Measurements from ENCODE around the gene RHOBTB1.
"Not testable (repeated sequence)": the region's sequence is repeated elsewhere in the genome, so short reads cannot be mapped to it uniquely, and the experiment has no call there.

Gene RHOBTB1

DNA sequence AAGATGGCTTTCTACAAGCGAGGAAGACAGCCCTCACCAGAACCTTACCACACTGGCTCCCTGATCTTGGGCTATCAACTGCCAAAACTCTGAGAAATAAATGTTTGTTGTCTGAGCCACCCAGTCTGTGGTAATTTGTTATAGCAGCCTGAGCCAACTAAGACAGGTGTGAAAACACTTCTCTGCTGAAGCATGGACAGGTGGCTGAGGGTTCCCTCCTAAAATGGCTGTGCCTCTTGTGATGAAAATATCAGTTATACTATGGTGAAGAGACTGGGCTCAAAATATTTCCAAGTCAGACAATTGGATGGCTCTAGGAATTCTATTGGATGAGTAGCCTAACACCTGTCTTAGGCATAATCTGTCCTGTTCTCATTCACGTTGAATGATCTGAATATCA lies 87.6 kb downstream of the RHOBTB1 start:
- DNase-seq, result no peak

DNA sequence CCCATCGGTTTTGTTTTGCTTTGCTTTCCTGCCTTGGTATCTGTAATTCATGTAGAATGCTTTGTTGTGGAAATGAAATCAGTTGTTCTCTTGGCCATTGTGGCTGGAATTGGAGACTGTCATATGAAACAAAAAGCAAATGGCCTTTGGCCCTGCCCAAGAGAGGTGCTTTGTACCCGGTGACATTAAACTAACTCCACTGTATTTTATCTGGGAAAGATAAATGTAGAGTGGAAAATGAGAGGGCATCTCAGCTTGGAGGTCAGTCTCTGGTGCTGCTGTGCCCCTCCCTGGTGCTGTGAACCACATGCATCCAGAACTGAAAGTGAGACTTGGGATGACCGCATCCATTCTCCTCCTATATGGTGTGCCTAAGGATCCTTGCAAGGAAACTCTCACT lies 90.3 kb downstream of the RHOBTB1 start:
- no peak for DNase-seq

DNA sequence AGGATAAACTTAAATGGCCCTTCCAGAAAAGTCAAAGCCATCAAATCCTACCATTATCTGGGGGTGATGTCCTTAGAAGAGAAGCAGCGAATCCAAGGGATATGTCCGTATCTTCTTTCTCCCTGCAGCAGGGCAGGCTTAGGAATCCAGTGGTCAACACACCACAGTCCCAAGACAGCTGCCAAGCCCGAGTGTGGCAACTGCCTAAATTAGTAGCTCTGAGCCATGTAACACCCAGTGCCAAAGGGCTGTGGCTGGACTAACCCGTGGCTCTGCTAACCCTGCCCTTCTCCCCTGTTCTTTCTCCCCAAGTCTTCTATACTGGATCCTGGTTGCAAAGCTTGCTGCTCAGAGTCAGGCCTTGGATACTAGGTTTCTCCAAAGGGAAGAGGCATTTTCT lies 90.9 kb downstream of the RHOBTB1 start:
- DNase-seq, result no peak

DNA sequence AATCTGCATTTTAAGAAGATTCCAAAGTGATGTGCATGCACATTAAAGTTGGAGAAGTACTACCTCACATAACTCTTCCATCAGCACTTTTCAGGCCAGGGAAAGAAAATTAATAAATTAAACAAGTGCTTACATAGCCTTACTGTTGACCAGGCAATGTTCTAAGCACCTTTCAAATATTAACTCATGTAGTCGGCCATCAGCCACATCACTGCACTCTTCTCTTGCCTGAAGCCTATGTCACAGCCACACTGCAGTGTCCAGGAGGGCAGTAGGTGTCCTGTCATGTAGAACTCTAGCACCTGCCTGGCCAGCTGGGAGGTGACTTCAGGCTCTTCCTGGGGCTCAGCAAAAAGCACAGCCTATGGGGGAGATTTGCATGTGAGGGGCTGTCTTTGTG lies 94.2 kb downstream of the RHOBTB1 start:
- no peak for DNase-seq

DNA sequence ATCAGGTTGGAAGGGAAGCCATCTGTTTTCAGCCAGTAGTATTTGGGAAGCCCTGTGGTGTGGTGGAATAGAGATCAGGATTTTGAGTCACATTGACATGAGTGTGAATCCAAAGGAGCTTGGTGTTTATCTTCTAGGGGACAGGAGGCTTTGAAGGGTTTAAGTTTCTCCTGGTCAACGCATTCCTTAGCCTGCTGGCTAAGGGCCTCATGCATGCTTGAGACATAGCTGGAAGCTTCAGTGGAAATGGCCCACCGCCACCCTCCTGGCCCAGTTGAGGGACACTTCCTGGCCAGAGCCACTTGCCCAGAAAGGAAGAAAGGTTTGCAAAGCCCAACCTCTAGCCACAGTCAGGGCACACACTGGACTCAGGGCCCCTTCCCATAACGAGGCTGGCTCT lies 94.8 kb downstream of the RHOBTB1 start:
- no peak for DNase-seq

DNA sequence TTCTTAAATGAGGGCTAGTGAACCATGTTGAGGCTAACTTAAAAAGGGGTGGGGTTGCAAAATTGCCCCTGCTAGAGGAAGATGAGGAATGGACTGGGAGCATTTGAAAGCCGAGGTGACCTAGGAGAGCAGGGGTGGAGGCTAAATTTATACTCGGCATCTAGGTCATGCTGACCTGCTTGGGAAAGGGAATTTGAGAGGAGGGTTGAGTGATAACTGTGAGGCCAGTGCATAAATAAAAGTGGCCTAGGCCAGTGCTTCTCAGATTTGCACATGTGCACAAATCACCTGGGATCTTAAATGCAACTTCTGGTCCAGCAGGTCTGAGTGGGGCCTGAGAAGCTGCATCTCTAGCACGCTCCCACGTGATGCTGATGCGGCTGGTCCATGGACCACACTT lies 95.3 kb downstream of the RHOBTB1 start:
- DNase-seq, result no peak

DNA sequence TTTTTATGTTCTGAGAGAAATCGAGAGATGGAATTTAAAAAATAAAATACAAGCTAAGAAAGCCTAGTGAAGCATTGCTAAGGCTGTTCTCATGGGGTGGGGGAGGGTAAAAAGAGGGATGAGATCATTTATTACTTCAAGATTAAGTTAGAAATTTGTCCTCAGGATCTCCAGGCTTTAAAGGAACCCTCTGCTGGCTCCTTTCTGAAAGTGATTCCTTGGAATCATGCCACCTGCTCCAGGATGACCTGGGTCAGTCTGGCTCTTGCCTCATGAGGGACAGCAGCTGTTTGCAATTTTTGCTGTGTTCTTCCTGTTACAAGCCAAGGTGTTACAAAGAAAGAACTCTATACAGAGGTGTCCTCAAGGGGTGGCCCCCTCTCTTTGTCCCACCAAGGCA lies 95.9 kb downstream of the RHOBTB1 start:
- no peak for DNase-seq

DNA sequence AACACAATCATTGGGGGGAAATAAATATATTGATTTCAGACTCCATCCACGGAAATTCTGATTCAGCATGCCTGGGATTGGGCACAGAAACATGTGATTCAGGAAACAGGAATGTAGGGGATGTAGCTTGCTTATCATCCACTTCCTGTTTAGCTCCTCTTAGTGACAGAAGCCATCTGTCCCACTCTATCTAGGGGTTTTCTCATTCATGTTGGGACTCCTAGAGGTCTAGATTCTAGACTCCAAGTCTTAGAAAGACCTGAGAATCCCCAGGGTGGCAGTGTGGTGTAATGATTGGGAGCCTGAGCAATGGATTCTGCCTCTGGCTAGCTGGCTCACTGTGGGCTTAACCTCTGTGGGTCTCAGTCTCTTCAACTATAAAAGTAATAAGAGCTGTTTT lies 97.8 kb downstream of the RHOBTB1 start:
- DNase-seq, result no peak

DNA sequence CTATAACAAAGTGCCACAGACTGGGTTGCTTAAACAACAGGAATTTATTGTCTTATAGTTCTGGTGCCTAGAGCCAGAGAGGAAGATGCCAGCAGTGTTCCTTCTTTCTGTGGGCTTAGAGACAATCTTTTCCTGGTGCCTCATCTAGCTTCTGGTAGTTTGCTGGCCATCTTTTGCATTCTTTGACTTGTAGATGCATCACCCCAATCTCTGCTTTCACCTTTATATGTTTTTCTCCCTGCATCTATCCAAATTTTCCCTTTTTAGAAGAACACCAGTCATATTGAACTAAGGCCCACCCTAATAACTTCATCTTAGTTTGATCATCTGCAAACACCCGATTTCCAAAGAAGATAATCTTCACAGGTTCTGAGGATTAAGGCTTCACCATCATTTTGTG lies 98.9 kb downstream of the RHOBTB1 start:
- DNase-seq, result no peak

DNA sequence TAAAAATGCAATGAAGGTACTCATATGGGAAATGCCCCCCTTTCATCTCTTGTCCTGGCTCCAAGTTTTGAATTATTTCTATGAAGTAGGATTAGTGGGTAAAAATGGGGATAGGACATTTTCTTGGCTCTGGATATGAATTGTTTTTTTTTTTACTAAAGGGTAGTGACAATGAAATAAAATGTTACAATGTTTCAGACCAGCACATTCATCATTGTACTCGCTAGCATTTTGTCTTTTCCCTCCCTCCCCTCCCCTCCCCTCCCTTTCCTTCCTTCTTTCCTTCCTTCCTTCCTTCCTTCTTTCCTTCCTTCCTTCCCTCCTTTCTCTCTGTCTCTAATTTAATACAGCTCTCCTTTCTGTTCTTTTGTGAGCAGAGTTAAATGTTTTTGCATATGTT lies 101.3 kb downstream of the RHOBTB1 start:
- DNase-seq, result no peak

DNA sequence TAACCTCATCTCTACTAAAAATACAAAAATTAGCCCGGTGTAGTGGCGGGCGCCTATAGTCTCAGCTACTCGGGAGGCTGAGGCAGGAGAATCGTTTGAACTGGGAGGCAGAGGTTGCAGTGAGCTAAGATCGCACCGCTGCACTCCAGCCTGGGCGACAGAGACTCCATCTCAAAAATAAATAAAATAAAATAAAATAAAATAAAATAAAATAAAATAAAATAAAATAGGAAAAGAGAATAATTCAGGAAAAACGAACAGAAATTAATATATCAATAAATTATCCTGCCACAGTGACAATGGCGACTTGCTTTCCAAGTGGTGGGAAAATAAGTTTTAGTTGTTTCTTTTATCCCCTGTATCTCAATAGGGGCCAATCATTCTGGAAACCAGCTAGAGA lies 102.8 kb downstream of the RHOBTB1 start:
- DNase-seq, result not testable (repeated sequence)

DNA sequence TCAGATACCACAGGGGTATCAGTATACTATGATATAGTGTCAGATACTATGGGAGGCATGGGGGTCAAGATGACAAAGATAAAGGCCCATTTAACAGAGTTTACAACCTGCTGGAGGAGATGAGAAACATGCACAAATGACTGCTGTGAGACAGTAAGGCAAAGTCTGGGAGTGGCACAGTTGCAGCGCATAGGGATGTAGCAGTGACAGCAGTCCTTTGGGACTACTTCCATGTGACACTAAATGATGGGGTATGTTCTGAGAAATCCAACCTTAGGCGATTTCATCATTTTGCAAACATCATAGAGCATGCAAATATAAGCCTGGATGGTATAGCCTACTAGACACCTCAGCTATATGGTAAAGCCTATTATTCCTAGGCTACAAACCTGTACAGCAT lies 108.9 kb downstream of the RHOBTB1 start:
- no peak for DNase-seq

DNA sequence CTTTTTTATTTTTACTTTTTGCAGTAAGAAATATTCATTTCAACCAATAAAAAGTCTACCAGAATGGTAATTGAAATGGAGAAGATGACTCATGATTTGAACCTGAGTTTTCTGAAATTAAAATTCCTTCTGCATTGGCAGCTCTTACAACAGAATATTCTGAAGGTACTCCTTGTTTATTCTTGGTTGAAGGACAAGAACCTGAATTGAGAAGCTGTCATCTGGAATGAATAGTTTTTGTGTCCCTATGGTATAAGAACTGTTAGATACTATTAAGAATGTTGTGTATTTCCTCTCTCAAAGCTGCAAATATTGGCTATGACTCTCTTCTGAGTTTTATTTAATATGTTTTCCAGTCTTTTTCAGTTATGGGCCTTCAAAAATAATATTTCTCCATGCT lies 109.6 kb downstream of the RHOBTB1 start:
- no peak for DNase-seq

DNA sequence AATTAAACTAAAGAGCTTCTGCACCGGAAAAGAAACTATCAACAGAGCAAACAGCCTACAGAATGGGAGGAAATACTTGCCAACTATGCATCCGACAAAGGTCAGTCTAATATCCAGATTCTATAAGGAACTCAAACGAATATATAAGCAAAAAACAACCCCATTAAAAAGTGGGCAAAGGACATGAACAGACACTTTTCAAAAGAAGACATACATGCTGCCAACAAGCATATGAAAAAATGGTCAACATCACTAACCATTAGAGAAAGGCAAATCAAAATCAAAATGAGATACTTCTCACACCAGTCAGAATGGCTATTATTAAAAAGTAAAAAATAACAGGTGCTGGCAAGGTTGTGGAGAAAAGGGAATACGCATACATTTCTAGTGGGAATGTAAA lies 111.8 kb downstream of the RHOBTB1 start:
- DNase-seq, result not testable (repeated sequence)

DNA sequence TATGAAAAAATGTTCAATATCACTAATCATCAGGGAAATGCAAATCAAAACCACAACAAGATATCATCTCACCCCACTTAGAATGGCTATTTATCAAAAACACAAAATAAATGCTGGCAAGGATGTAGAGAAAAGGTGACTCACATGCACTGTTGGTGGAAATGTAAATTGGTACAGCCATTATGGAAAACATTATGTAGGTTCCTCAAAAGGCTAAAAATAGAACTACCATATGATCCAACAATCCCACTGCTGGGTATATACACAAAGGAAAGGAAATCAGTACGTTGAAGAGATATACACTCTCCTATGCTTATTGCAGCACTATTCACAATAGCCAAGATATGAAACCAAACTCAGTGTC lies 115.5 kb downstream of the RHOBTB1 start:
- no peak for DNase-seq

DNA sequence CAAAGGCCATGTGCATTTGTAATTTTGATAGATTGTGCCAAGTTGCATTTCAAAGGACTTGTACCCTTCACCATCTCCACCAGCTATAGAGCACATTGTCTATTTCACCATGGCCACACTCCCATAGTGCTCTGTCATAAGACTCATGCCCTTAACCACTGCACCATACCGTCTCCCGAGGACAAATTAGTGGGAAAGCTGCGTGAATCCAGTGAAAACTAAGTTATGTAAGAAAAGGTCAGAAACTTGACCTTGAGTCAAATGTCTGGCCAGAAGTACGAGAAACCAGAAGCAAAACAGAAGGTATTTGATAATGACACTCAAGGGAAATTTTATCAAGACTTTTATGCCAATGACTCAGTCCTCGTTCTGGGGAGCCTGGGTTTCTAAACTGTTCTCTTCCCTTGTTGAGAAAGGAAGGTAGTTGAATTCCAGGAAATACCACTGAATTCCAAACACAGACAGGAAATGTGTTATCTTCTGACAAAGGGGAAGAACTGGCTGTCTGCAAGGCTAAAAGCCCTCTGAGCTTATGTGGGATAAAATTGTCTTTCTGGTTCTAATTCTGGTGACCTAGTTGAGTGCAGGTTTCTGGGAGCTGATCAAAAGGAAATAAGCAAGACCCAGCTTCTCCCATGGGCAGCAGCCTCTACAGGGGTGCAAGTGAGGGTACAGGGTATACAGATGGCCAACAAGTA lies 116.0 kb downstream of the RHOBTB1 start:
- DNase-seq, result no peak

DNA sequence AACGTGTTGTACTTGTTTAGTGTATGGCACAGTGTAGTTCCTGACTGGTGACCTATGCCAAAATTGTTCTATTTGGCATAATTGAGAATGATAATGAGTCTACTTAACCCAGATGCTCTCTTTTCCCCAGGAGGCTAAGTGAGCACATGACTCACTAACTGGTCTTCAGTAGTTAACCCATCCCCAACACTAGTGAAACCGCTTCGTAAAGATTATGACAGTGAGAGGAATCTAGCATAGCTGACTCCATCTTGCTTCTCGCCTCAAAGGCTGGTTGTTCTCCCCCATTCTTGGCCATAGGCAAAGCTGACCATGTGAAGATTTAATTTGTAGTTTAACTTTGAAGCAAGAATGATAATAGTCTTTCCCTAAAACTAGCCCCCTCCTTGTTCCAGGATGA lies 118.5 kb downstream of the RHOBTB1 start:
- DNase-seq, result no peak

DNA sequence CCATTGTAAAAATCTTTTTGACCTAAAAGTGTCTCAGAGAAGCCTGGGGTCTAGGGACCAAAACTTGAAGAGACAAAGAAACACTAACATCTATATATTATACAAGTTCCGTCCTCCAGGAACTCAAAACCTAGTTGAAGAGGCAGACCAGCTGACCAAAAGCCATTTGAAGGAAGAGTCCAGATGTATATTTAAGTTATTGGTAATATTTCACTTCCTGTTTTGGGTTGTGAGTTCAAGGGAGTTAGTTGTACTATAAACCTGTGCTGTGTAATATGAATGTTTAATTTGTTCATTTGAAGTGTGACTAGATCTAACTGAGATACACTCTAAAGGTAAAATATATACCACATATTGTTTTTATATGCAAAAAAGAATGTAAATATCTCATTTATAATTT lies 120.7 kb downstream of the RHOBTB1 start:
- DNase-seq, result no peak

DNA sequence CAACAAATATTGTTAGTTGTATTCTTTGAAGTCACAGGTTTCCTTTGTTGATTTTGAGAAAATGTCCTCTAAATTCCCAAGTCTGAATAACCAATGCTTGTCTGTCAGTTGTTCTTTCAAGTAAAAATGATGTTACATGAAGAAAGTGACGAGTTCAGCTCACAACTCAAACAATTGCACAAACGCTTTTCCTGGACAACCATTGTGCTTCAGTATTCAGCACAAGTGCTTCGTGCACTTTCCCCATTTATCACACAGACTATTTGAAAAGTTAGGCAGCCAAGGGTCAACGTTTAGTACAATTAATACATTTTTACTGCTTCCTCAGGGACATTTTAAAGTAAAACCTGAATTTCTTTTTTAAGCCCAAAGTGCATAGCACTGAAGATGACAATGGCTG lies 121.2 kb downstream of the RHOBTB1 start:
- no peak for DNase-seq

DNA sequence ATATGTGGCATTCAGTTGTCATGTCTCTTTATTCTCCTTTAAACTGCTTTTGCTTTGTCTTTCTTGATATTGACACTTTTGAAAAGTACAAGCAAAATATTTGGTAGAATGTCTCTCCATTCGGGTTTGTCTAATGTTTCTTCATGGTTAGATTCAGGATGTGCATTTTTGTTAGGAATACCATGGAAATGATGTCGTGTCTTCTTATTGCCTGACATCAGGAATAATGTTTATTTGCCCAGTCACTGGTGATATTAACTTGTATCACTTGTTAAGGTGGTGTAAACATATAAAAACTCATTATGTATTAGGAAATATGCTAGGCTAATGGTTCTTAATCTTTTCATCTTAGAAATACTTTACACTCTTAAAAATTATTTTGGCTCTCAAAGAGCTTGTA lies 122.3 kb downstream of the RHOBTB1 start:
- DNase-seq, result no peak

DNA sequence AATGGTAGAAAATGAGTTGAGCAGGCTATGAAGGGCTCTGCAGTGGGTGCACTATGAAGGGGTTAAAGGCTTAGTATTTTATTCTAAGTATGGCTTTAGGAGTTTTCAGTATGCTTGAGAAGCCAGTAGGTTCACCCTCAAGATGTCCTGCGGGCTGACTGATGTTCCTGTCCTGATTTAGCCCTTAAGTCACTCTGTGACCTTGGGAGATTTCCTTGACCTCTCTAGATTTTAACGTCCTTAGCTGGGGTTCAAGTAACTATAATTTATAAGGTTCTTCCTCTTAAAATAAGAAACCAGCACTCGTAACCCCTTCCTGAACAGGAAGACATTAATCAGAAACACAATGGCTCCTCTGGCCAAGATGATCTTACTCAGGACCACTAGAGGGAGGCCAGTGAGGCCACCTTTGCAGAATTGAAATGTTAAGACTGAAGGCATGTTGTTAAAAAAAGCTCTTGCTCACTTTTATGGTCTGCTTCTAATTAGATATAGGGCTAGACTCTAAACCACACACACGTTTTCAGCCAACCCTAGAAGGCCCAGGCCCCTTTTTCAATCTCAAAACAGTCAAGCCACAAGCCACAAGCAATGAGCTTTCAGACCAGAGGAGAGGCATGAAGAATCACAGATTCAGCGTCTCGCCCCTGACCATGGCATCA lies 123.8 kb downstream of the RHOBTB1 start:
- no peak for DNase-seq
